B cell (primary cell): ENCODE results near the gene PLA2R1.

Experiments used
- EZH2 ChIP-seq: IDR thresholded peaks from 2 replicates; pipeline ENCODE4 v1.6.1; 2012; ENCODE audit warnings: borderline replicate concordance, low read depth, mild to moderate bottlenecking, moderate library complexity, low read length; ENCODE audit not compliant: insufficient read depth, poor library complexity, severe bottlenecking
- TF ChIP-seq, protein P1 (sequence below): fragments of 200-600 bp; IDR thresholded peaks from one replicate; pipeline ENCODE4 v1.8.0; 2022; ENCODE audit warnings: antibody characterized with exemption, mild to moderate bottlenecking

DNA sequence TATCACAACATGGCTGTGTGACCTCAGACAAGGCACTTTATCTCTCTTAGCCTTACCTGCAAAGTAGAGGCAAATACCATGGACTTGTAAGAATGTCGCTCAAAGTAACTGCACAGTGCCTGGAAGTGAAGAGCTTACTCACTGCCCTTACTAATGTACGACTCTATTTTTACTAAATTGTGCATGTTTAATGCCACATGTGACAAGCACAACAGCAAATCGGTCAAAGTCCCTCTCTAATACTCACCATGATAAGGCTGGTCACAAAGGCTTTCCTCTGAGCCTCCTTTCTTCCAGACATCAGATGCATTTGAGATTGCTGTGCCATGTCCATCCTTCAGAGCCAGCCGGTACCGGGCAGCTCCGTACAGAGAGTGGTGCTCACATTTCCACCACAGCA, 164.0 kb downstream of the PLA2R1 start:
- TF ChIP-seq, protein P1, sequence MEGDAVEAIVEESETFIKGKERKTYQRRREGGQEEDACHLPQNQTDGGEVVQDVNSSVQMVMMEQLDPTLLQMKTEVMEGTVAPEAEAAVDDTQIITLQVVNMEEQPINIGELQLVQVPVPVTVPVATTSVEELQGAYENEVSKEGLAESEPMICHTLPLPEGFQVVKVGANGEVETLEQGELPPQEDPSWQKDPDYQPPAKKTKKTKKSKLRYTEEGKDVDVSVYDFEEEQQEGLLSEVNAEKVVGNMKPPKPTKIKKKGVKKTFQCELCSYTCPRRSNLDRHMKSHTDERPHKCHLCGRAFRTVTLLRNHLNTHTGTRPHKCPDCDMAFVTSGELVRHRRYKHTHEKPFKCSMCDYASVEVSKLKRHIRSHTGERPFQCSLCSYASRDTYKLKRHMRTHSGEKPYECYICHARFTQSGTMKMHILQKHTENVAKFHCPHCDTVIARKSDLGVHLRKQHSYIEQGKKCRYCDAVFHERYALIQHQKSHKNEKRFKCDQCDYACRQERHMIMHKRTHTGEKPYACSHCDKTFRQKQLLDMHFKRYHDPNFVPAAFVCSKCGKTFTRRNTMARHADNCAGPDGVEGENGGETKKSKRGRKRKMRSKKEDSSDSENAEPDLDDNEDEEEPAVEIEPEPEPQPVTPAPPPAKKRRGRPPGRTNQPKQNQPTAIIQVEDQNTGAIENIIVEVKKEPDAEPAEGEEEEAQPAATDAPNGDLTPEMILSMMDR: no peak
- no peak for TF ChIP-seq EZH2
